Activated CD4-positive, CD25-positive, alpha-beta regulatory T cell (primary cell): ENCODE measurements around the gene CHRM5.

ENCODE experiments used
- DNase-seq, 4 experiments: peaks; one replicate each; lab custom pipeline; 2025; lab: John Stamatoyannopoulos, UW

CHRM5 gene, protein sequence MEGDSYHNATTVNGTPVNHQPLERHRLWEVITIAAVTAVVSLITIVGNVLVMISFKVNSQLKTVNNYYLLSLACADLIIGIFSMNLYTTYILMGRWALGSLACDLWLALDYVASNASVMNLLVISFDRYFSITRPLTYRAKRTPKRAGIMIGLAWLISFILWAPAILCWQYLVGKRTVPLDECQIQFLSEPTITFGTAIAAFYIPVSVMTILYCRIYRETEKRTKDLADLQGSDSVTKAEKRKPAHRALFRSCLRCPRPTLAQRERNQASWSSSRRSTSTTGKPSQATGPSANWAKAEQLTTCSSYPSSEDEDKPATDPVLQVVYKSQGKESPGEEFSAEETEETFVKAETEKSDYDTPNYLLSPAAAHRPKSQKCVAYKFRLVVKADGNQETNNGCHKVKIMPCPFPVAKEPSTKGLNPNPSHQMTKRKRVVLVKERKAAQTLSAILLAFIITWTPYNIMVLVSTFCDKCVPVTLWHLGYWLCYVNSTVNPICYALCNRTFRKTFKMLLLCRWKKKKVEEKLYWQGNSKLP

DNA sequence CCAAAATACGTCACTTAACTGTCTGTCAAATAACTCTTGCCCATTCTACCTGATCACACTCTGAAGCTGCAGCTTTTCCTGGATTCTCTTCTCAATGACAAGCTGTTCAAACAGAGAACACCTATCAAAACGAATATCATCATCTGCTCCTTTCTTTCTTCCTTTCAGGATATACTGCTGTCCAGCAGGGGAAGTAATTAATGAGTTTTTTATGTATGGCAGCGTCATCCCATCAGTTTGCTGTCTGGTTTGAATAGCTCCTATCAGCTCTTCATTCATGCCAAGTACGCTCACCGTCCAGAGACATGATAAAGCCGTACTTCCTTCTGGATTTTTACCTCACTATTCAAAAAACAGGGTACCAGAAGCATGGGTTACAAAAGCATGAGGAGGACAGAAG, at the start of gene CHRM5:
Gene CHRM5 (plus strand): TSS at position 274 of the 400 bp plus-strand sequence. CDS start 94,221 bp downstream, outside the sequence.
- DNase-seq = no peak

GRCh38 chr15:33923446-33923845, 44.9 kb upstream of the CHRM5 start:
- no peak for DNase-seq

DNA sequence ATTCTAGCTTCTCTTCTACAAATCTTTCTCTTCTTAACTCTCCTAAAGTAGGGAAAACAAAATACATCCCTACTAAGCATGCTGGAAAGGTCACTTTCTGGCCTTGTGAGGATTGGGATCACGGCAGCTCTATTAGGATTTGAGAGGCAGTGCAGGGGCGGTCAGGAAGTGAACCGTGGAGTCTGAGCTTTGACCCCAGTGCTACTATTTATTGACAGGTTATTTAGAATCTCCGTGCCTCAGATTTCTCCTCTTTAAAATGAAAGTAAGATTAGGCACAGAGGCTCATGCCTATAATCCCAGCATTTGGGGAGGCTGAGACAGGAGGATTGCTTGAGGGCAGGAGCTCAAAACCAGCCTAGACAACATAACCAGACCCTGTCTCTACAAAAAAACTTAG, 42.0 kb upstream of the CHRM5 start:
- DNase-seq = no peak

DNA sequence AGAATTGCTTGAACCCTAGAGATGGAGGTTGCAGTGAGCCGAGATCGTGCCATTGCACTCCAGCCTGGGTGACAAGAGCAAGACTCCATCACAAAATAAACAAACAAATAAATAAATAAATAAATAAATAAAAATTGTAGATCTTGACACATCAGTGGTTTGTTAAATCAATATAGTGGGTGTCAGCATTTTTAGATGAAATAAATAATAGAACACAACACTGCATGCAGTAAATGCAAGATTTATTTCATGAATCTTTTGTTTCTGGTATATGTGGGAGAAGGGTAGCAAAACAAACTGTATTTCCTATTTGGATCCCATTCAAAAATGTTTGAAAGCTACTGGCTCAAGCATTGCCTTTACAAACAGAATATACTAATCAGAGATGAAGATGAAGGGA, 35.6 kb upstream of the CHRM5 start:
- DNase-seq = no peak

DNA sequence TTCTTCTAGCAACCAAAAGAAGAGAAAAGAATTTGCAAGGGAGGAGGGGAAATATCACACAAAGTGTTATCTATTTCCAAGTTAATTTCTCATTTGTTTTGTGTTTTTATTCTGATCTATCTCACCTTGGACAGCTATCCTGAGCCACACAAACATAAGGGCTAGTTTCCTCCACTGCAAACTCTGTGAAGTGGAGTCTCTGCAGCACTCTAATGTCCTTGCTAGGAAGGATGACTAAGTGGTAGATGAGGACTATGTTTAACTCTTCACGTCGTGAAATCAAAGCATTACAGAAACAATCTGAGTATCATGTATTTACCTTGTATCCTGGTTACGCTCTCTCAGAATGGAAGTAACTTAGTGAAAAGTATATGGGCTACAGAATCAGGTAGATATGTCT, 33.9 kb upstream of the CHRM5 start:
- no peak for DNase-seq

DNA sequence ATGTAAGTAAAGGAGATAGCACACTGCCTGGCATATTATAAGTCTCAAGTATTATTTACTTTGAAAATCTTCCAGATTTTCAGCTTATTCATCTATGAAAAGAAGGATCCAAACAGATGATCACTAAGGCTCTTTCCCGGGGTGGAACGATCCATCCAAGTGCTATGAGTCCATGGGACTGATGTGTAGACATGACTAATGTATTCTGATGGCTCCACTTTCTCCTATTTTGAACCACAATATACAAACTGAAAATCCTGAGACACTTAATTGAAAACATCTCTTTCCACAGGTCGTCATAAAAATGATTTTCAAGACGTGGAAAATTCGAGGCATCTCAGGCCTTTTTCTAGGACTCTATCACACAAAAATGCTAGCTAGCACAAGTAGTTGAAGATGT, 33.4 kb upstream of the CHRM5 start:
- DNase-seq = no peak

GRCh38 chr15:33941279-33942063, 26.8 kb upstream of the CHRM5 start:
- DNase-seq = no peak

GRCh38 chr15:33946152-33946551, 22.1 kb upstream of the CHRM5 start:
- no peak for DNase-seq

- DNase-seq = no peak
Observed at GRCh38 chr15:33955945-33956344, 12.4 kb upstream of the CHRM5 start.

GRCh38 chr15:33956397-33956796, 11.9 kb upstream of the CHRM5 start:
- DNase-seq = no peak

DNA sequence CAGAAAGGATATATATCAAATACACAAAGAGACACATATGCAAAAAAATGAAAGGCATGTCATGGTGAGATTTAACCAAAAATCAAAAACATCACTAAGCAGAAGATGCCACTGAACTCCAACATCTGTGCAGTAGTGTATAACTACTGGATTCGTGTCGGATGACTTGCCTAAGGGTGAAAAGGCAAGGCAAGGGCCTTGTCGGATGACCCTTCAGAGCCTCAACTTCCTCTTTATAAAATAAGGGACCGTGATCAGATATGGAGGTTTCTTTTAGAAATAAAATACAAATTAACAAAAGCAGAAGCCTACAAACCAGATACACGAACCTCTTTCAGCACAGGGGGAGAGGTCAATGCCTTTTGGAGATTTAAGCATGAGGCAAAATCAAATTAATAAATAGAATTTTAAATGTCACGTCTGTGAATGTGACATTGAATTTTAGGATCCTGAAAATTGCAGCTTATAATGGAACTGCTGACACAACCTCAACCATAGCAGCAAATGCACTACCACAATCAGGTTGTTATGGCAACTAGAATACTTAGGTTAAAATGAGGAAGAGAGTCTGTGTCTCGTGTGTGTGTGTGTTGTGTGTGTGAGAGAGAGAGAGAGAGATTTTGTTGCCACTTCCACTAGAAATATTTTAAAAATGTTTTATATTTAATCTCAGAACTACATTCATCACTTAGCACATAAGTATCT, 8.3 kb upstream of the CHRM5 start:
- DNase-seq = no peak

GRCh38 chr15:33960549-33960935, 7.8 kb upstream of the CHRM5 start:
- no peak for DNase-seq

DNA sequence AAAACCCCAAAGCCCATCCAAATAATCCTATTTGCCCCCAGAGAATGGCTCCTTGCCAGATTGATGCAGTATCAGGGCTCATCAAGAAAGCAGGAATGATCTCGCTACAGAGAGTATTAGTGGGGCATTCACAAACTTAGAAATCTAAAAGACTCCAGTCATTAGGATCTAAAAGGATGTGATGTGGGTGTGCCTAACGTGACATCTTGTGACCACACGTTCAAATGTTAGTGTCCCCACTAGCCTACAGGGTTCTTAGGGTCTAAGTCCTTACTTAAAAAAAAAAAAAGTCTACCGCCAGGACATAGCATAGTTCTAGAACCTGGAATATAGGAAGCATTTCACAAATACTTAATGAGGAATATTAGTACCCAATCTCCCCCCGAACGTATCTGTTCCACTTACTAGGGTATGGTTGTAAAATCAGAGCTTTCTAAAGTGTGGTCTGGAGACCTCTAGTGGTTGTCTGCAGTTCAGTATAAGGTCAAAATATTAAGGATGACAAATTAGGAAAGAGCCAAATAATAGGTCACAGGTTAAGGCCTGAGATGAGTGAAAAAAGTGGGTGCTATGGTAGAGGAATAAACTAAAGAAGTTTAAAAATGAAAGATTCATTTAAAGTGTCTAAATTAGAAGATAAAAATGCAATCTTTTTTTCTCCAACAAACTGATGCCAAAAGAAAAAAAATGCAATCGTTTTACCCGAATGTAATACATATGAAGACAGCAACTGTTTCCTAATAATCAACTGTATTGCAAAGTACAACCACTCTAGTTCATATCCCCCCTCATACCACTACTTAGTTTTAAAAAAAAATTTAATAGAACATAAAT, 4.2 kb upstream of the CHRM5 start:
- DNase-seq = no peak

DNA sequence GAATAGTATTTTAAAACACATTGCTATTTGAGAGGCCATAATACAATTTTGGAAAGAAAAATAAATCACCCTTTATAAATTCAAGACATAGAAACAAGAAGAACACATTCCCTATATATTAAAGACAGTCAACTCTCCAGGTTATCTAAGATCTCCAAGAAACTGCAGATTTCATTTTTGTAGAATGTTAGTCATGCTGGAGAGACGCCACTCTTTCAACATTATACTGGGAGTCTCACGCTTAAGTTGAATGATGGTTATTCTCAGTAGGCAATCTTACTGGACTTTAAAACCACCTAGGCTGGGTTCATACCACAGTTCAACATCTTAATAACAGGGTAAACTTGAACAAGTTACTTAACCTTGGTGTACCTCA, 3.6 kb upstream of the CHRM5 start:
- no peak for DNase-seq

GRCh38 chr15:33968821-33969220, 524 bp downstream of the CHRM5 start:
- DNase-seq = no peak

DNA sequence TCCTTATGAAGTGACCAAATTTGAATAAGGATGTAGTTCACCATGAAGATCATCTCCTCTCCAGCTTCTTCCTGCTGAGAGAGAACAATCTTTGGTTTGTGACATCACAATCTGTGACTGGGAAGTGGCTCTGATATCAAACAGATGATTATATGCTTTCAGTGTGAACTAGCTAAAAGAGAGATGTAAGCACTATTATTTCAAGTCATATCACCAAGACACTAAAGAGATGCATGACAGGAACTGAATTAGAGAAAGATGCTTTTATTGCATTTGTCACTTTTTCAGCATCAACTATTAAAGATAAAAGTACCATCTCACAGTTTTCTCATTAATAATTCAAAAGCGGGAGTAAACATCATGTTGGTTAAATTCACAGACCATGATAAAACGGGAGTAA, 3.5 kb downstream of the CHRM5 start:
- DNase-seq = no peak

- no peak for DNase-seq
Observed at GRCh38 chr15:33975022-33975565, 6.8 kb downstream of the CHRM5 start.

DNA sequence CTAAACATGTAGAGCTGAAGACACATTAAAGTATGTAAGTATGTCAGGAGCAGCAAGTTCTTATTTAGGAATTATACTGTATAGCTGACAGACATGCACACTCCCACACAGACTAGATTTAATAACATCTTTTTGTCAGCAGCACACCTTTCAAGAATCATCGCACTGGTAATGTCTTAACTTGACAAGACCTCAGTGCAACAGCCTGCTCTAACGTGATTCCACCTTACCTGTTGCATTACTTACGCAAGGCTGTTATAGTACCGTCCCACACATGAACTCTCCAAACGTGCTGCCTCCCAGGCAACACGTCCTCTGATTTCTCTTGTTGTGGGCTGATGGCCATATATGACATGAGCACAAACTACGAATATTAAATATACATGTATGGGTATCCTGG, 11.9 kb downstream of the CHRM5 start:
- DNase-seq = no peak

DNA sequence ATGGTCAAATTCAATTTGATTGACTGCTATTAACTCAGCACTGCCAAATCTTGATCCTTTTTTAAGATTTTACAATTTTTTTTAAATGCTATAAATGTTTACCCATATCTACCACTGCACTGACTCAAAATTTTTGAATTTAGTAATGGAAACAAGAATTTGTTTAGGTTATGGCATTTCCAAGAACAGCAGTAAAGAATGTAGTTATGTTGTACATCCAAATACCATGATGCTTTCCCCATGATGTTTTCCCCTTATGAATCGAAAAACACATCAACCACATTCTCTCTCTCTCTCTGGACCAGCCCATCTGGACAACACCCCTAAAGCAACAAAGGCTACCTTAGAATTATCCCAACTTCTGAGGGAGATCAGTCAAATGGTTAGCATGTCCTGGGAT, 14.2 kb downstream of the CHRM5 start:
- DNase-seq = no peak

DNA sequence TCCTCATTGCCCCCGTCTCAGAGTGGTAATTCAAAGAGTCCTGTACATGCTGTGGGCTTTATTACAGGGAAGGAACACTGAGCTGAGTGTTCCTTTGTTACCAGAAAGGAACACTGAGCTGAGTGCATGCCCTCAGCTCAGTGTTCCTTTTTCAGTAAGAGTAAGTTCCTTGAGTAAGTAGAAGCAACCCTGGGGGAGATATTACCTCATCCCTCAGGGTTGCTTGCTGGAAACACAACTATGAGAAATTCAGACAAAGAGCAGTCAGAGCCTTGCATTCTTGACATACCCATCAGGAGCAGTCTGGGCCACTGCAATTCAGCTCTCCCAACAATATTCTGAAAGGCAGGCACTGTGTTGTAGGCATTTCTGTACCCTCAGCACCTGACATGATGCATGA, 17.0 kb downstream of the CHRM5 start:
- DNase-seq = no peak

DNA sequence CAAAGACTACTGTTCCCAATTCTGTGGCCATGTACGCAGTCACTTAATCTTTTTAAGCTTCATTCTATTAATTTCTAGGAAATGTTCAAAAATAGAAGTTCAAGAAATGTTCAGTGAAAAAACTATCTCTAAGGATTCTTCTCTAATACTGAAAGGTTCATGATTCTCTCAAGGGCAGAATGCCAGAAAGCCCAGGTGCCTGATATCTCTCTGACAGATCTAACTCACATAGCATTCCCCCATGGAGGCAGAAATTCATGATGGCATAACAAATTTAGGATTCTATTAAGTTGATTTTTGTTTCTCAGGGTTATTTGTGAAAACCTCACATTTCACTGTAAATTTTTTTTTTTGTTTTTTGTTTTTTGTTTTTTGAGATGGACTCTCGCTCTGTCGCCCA, 17.5 kb downstream of the CHRM5 start:
- no peak for DNase-seq
